ENCODE results near the gene ARMC9. TPM values are rescaled to one million over a fixed set of nuclear protein-coding genes. Genes with fewer than 3 reads are reported as not detected.

Gene ARMC9
- total RNA-seq, 2 donors from 2014 or later = 41.7 to 51.5 TPM

GRCh38 chr2:231167745-231168459, 30.5 kb upstream of the ARMC9 start:
- H3K36me3 Mint-ChIP-seq (ENCODE audit: low read depth) = peaks cover 72% of the 10 kb centered on the region
- 98 to 100% methylated on average over 1 to 6 of the region's 6 CpGs for WGBS, 2 experiments (ENCODE audit: insufficient coverage in 1 of 2, insufficient read length in 1 of 2)
- H3K4me1 ChIP-seq (ENCODE audit: control insufficient read depth, insufficient read depth, low read length) = peaks cover 4% of the 10 kb centered on the region
- DNase-seq = no peak
- H3K4me1 Mint-ChIP-seq = peaks cover 15% of the 10 kb centered on the region
- H3K27me3 Mint-ChIP-seq (ENCODE audit: insufficient read depth) = no peaks in the 10 kb centered on the region
- no peak overlapping the region for H3K9ac ChIP-seq (ENCODE audit: extremely low read depth, low read length, poor library complexity, severe bottlenecking)
- no peak overlapping the region for H3K4me3 ChIP-seq (ENCODE audit: low read length)
- no peak overlapping the region for H3K27ac ChIP-seq (ENCODE audit: low read depth, low read length)
- no peaks in the 10 kb centered on the region for H3K9me3 Mint-ChIP-seq
- H3K27me3 ChIP-seq (ENCODE audit: control insufficient read depth, insufficient read depth, low read length, poor library complexity, severe bottlenecking) = no peaks in the 10 kb centered on the region
- H3K4me3 Mint-ChIP-seq = no peak overlapping the region
- TF ChIP-seq CTCF (conservative IDR thresholded peaks at IDR 0.05) = no peak
- no peaks in the 10 kb centered on the region for H3K9me3 ChIP-seq (ENCODE audit: control insufficient read depth, low read length)
- H3K36me3 ChIP-seq (ENCODE audit: control insufficient read depth, insufficient read depth, low read length) = peaks cover 89% of the 10 kb centered on the region
- no peak overlapping the region for H3K27ac Mint-ChIP-seq

- Histone ChIP-seq H3K36me3 (ENCODE audit: control insufficient read depth, insufficient read depth, low read length) (peaks cover 91% of the 10 kb centered on the region), H3K9me3 (ENCODE audit: control insufficient read depth, low read length) (no peaks in the 10 kb centered on the region), H3K27me3 (ENCODE audit: control insufficient read depth, insufficient read depth, low read length, poor library complexity, severe bottlenecking) (no peaks in the 10 kb centered on the region), H3K9ac (ENCODE audit: extremely low read depth, low read length, poor library complexity, severe bottlenecking) (no peak overlapping the region), H3K27ac (ENCODE audit: low read depth, low read length) (no peak overlapping the region), H3K4me3 (ENCODE audit: low read length) (no peak overlapping the region), H3K4me1 (ENCODE audit: control insufficient read depth, insufficient read depth, low read length) (peaks cover 4% of the 10 kb centered on the region)
- H3K36me3 Mint-ChIP-seq (ENCODE audit: low read depth) = peaks cover 68% of the 10 kb centered on the region
- no peak overlapping the region for H3K27ac Mint-ChIP-seq
- DNase-seq = no peak
- H3K27me3 Mint-ChIP-seq (ENCODE audit: insufficient read depth) = no peaks in the 10 kb centered on the region
- peaks cover 15% of the 10 kb centered on the region for H3K4me1 Mint-ChIP-seq
- 91 to 92% methylated on average over 2 to 3 of the region's 4 CpGs for WGBS, 2 experiments (ENCODE audit: insufficient coverage in 1 of 2, insufficient read length in 1 of 2)
- no peaks in the 10 kb centered on the region for H3K9me3 Mint-ChIP-seq
- no peak overlapping the region for H3K4me3 Mint-ChIP-seq
- no peak for TF ChIP-seq CTCF (conservative IDR thresholded peaks at IDR 0.05)
These were observed 29.8 kb upstream of the ARMC9 start for GRCh38 chr2:231168460-231169139.

- Histone ChIP-seq H3K27ac (ENCODE audit: low read depth, low read length) (no peak overlapping the region), H3K27me3 (ENCODE audit: control insufficient read depth, insufficient read depth, low read length, poor library complexity, severe bottlenecking) (no peaks in the 10 kb centered on the region), H3K9ac (ENCODE audit: extremely low read depth, low read length, poor library complexity, severe bottlenecking) (no peak overlapping the region), H3K4me3 (ENCODE audit: low read length) (no peak overlapping the region), H3K4me1 (ENCODE audit: control insufficient read depth, insufficient read depth, low read length) (peaks cover 4% of the 10 kb centered on the region), H3K9me3 (ENCODE audit: control insufficient read depth, low read length) (no peaks in the 10 kb centered on the region), H3K36me3 (ENCODE audit: control insufficient read depth, insufficient read depth, low read length) (peaks cover 89% of the 10 kb centered on the region)
- Mint-ChIP-seq H3K27me3 (ENCODE audit: insufficient read depth) (no peaks in the 10 kb centered on the region), H3K27ac (no peak overlapping the region), H3K4me1 (peaks cover 15% of the 10 kb centered on the region), H3K4me3 (no peak overlapping the region), H3K9me3 (no peaks in the 10 kb centered on the region), H3K36me3 (ENCODE audit: low read depth) (peaks cover 71% of the 10 kb centered on the region)
- WGBS, 2 experiments (ENCODE audit: insufficient coverage in 1 of 2, insufficient read length in 1 of 2) = 96 to 97% methylated on average over 2 to 3 of the region's 3 CpGs
- no peak for DNase-seq
- TF ChIP-seq CTCF (conservative IDR thresholded peaks at IDR 0.05) = no peak
These were observed 28.9 kb upstream of the ARMC9 start for GRCh38 chr2:231169488-231169887.
